NCI-H2196 treated with DMSO at 0.1 percent for 48 hours (cell line): Measurements from ENCODE around the gene P2RY14.

ENCODE experiments used
- DNase-seq: peaks from one replicate; lab custom pipeline; 2025; ENCODE audit not compliant: unreplicated experiment; lab: John Stamatoyannopoulos, UW

The P2RY14 gene

DNA sequence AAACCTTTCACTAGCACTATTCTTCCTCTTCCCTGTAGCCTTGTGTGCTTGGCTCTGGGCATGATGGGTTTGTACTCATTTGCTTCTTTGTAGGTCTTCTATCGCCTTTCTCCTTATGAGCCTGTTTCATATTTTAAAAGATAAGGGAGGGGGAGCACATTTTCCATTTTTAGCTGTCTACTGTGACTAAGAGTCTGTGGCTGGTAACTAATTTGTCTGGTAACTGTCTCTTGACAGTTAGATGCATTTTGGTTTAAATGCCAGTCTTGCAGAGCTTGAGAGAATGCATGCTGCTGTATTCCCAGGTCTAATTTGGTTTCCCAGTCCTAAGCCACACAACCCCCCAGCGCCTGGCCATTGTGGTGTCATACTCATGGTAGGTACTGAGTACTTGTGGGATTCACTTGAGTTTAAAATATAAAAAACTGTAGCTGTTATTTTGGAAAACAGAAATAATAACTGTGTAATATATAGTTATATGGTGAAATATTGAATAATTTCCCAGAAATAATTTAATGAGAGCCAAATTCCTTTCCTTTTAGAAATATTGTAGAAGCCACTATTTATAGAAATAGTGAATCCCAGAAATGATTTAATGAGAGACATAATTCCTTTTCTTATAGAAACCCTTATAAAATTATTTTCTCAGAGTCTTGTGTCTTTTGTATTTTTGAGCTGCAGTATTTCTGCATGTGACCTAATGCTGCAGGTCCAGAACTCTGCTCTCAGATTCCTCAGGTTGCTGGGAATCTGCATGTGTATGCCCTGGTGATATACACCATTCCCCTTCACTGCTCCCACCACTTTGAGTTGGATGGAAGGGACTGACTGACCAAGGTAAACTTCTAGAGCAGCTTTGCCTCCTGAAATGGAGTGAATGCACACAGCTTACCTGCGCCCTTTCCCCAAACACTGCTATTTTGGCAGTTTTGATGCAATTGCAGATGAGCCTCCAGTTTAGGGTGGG is 61.4 kb downstream of the P2RY14 start:
- no peak for DNase-seq

DNA sequence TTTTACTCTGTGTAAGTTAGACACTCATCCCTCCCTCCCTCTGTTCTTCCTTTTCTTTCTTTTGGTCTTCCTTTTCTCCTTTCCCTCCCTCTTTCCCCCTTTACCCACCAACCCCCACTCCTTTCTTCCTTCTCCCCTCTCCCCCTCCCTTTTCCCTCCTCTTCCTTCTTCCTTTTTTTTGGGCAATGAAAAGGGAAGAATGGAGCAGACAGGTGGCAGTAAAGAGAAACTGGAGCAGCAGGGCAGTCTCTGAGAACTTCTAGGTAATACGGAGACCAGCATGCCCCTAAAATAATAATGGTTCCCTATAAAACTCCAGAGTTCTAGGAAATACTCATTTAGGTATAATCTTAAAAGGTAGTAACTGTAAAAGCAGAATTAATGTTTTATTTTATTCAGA is 63.9 kb downstream of the P2RY14 start:
- DNase-seq: no peak

DNA sequence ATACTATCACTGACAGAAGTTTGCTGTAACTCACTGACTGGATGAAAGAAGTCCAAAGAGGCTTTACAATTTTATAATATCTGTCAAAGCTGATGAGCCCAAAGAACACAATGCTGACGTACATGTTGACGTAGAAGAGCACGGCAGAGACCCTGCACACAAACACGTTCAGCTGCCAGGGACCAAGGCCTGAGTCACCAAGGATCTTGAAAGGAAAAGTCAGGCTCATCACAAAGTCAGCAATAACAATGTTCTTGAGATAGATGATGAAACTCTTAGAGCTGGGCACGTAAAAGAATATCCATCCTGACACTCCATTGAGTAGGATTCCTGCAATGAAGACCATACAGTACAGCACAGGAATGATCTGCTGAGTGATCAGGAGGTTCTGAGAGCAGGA is 64.5 kb downstream of the P2RY14 start:
- DNase-seq: no peak

DNA sequence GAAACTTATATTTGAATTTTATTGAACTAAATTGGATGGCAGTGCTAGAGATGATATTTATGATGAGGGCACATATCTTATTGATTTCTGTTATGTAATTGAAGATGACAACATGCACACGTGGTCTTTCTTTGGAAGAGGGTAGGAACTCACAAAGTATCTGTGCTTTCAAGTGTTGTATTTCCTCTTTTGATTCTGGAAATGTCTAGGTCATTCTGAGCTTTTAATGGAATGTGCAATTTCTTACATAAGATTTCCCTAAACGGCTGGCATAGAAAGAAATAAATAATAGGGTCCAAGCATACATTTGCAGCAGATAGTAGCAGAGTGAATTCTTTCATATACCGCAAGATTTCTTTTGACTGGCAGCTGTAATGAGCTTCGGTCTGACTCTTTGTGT is 65.2 kb downstream of the P2RY14 start:
- no peak for DNase-seq

DNA sequence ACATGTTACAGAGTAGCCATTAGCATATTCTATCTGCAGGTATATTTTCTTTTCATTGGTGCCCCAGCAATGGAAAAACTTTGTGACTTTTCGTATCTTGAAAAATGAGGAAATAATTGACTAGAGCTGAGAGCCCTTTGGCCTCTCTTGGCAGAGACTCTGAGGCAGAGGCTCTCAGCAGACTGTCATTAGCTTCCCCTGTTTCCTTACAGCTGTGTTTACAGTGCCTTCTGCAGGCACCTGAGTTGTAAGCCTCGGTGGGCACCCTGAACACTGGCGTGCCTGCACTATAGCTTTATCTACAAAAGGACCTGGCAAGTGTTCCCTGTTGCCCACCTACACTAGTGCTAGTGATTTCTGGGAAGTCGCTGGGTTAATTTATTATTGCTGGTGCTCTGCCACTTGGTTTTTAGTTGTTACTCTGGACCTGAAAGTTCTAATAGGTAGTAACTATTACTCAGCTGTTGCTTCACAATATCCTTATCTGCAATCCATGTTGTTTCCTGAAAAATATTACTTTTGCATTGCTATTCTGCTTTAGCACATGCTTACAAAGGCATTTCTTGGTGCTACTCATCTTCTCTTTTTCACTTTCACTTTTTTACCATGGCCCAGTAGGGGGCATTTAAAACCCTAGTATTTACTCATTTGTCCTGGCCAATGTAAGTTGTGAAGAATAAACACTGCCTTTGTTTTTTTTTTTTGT is 67.5 kb downstream of the P2RY14 start:
- DNase-seq: no peak

DNA sequence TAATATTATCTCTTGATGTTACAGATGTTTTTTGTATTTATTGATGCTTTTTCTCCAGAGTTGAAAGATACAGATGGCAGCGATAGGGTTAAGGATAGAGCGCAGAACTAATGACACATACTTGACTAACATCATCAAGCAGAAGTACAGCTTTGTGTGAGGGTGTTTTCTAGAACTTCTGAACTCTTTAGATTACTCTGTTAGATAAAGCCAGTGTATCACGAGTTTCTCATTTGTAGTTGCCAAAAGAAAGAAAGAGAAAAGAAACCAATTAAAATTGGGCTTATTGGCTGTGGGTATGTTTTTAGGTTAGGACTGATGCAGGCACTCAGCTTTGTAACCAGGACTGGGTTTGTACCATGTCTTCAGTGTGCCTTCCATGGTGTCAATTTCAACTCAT is 68.7 kb downstream of the P2RY14 start:
- no peak for DNase-seq

DNA sequence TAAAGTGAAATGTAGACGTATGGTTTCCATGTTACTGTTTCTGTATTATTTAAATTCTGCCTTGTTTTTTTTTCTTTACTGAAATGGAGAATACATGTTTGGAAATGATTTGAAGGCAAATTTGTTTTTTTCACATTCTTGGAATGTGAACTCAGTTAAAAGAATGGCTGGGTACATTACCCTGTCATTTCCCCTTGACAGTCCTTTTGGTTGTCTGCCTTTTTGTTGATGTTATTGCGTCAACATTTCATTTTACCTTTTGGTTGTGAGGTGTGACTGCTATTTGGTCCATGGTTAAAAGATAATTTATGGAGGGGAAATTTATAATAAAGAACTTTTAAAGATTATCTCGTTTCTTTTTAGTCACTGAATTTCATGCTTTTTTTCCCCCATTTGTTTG is 72.1 kb downstream of the P2RY14 start:
- DNase-seq: no peak

DNA sequence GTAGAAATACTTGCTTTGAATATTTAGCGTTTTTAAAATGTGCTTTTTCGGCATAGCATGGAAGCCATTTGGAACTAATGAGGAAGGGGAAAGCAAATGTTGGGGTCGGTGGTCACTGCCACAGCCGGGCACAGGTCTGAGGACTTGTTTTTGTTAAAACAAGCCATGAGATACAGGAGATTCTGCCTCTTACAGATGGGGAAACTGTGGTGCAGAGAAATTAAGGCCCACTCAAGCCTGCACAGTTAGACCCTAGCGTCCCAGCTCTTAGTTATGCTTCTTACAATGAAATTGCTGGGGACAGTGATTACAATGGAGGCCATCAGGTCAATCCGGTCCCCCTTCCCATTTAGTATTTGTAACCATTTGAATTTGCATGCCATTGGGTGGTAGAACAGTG is 72.9 kb downstream of the P2RY14 start:
- no peak for DNase-seq

DNA sequence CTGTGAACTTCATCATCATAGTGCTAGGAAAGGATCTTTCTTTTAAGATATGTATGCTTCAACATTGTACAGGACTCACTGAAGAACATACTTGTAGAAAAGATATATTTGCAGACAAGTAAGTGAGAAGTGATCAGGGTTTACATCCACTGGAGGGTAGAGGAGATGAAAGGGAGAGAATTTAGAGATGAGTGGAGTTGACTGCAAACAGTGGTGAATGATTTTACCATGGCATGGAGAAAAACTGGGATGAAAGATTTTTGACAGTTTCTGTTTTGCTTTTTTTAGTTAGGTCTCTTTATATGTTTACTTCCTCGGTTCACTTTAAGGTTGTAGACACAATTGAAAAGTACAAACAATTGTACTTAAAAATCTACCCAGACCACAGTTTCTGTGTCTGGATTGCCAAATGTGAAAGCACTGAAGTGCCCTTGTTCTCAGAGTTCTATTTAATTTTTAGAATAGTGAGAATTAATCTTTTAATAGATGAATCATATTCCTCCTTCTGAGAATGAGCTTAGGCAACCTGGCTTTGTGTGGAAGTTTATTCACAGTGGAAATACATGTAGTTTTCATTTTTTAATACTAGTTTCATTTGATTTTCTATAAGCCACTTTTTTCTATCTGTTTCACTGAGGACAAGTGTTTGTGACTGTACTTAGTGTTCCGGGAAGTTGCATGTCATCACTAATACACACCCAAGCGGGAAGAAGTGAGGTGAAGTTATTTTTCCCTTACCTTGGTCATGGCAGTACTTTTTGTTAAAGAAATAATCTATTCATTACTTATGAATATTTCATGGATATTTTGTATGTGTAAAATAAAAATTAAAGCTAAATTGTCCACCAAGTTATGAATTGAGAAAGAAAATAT is 73.6 kb downstream of the P2RY14 start:
- DNase-seq: no peak

DNA sequence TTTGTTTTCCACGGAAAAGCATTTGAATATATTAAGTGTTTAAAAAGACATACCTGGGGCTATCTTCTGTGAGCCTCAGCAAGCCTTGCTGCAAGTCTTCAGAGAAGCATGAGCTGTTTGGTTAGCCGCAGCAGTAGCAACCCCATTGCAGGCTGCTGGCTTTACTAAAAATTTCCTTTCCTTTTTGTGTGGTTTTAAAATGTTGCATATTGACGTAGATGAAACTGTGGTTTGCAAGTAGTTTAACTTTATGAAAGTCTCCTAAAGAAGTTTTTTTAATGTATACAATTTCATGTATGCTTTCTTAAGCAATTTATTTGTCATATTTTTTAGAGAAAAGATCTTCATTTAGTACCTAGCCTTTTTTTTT is 75.3 kb downstream of the P2RY14 start, which contains the start of gene GPR171:
GPR171 (minus strand) TSS at position 166 of the 370 bp plus-strand sequence. CDS start 3,830 bp downstream, outside the sequence.
- no peak for DNase-seq

DNA sequence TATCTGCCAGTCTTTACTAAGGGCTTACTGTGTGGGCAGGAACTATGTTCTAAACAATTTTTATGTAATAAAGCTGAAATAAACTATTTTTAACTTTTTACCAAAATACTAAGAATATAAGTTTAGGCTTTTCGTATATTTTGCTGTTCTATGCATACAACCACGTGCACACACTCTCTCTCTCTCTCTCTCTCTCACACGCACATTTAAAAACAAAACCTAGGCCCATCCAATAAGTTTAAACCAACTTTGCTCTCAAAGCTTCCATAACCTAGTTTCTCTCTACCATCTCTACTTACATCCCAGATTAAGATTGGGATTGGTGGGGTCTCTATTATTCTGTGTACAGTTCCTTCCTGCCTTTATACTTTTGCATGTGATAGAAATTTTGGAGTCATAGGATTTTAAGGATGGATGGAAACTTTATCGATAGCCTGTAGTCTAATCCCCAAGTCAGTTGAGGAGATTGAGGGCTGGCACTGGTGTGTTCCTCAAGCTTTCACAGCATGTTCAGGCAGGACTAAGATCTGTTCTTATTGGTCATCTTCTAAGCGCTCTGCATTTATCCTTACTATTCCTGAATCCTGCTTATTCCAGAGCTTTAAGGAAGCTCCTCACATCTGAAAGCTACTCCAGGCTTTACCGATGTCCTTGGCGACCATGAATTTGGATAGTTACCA is 77.2 kb downstream of the P2RY14 start:
- DNase-seq: no peak

DNA sequence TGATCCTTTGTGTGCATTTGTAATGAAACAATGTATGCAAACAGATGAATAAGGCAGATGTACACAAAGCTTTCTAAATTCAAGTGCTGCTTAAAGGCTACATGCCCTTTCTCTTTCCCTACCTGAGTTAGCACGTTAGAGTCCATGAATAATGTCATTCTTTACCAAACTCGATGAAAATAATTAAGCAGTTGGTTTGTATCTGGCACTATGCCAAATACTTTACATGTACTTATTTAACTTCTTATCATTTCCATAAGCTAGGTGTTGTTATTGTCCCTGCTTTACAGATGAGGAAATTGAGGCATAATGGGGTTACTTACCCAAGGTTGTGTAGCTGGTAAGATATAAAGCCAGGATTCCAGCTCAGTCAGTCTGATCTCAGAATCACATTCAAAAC is 77.8 kb downstream of the P2RY14 start:
- no peak for DNase-seq

DNA sequence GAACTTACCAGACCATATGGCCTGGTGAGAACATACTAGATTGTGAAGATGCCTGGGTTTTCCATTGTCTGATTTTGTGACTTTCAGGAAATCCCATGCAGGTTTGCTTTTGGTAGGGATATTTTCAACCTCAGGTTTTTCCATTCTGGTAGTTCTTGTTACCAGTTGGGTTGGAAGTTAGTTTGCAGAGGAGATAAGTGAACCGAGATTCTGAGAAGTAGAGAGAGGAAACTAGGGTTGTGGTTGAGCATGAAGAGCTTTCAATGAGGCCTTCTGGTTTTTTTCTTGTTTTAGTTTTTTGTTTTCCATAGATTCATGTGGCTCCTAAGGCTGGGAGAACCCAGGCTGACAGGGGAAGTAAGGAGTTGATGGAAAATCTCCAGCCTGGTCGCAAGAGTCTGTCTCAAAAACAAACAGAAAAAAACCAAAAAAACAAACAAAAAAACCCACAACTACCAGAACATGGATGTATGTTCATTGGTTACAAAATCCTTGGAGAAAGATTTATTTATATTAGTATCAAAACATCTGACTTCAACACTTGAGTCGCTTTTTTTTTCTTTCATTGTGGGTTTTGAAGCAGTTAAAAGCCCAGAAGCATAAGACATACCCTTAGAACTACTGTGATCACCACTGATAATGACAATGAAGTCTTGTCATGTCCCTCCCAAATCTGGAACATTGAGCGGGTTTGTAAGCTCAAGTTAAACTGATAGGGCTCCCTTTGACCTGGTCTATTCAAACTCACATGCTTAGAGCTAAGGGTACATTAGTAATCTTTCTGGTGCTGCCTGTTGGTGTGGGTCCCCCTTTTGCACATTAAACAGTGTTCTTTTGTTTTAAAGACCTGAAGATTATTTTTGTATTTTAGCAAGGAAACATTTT is 78.5 kb downstream of the P2RY14 start:
- no peak for DNase-seq

DNA sequence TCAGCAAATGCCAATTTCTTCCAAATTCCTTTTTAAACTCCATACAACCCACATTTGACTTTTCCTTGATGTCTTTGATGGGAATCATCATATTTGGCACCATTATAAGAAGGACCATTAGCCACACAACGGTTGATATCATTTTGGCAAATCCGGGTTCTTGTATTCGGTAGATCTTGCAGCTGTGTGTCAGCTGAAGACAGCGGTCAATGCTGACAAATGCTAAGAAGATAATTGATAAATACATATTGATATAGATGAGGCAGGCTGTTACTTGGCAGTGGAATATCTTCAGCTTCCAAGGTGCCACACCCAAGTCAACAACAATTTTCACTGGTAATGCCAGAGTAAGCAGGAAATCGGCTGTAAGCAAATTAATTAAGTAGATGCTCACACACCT is 79.5 kb downstream of the P2RY14 start:
- DNase-seq: no peak

DNA sequence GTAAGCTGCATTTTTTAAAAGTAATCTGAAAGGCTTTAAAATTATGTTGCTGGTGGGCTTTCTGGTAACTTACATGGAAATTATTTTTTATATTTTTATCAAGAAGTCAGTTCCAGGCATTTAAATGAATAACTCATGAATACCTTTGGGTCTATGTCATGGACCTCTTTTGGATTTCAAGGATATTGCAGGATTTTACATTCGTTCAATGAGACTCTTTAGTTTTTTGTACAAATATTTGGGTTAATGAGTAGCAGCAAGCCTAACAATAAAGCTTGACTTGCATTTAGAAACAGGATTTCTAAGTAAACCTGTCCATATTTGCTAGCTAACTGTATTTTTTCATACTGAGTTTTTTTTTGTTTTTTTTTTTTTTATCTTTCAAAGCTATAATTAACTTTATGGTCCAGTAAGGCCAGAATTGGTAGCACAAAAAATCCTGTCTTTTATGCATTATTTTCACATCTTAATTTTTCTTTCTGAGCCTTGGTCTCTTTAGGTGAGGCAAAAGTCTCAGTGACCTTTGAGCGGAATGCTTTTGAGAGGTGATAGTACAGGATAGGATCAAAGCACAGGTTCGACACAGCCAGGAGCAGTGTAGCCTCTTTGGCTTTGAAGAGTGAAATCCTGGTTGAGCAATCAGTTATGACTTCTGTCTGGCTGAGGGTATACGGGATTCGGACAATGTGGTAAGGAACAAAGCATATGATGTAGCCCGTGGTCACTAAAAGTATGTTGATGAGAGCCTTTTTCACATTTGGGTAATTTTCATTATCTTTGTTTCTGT is 80.2 kb downstream of the P2RY14 start:
- no peak for DNase-seq

DNA sequence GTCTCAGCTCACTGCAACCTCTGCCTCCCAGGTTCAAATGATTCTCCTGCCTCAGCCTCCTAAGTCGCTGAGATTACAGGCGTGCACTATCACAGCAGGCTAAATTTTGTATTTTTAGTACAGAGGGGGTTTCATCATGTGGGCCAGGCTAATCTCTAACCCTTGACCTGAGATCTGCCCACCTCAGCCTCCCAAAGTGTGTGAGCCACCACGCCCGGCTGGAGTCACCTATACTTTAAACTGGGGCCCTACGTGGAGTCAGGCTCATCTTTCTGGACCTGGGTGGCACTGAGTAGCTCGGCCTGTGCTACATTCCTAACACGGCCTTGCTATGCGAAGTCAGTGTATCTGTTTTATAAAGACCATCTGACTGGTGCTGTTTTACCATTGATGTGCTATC is 81.1 kb downstream of the P2RY14 start:
- DNase-seq: no peak

DNA sequence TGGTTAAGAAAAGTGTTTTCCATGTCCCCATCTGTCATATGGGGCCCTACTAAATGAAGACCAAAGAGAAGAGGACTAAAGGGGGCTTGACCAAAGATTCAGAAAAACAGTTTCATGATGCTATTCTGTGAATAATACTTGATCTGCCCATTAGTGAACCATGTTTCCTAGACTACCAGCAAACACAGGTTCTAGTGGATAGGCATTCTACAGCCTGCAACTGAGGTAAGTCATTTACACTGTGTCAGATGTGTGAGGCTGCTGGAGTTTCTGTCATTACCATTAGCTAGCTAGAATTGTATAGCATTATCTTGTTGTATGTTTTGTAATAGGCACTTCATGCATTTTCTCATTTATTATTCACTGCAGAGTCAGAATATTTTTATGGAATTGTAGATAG is 81.9 kb downstream of the P2RY14 start:
- DNase-seq: no peak

DNA sequence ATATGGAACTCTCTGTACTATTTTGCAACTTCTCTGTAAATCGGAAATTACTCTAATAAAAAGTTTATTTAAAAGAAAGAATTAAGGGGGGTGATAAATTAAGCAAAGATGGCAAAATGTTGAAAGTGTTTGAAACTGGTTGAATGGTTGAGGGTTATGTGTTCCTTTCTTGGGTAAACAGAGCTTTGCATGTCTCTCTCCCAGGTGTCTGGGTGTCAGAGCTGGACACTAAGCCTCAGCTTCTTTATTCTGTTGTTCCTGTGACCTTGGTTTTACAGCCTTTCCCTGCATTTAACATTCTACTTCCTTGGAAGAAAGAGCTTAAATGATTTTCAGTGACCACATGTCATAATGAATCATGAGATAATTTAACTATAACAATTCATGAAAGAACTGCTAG is 82.5 kb downstream of the P2RY14 start:
- no peak for DNase-seq

DNA sequence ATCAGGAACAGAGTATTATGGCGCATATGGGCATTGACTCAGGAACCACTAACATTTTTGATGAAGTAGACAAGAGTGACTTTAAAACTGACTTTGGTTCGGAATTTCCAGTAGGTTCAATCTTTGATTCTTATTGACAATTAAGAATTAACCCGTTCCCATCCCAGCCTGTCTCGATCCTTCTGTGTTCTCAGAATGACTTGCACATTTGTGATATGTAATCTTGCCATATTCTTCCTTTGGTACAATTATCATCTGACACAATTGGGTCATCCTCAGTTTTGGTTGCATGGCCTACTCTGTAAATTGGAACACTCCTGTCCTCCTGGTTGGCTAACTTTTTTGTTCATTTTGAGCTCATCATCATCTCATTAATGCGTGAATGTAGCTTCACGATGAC is 85.8 kb downstream of the P2RY14 start:
- DNase-seq: no peak
